ENCODE data around the gene GRK7.

The GRK7 gene, protein sequence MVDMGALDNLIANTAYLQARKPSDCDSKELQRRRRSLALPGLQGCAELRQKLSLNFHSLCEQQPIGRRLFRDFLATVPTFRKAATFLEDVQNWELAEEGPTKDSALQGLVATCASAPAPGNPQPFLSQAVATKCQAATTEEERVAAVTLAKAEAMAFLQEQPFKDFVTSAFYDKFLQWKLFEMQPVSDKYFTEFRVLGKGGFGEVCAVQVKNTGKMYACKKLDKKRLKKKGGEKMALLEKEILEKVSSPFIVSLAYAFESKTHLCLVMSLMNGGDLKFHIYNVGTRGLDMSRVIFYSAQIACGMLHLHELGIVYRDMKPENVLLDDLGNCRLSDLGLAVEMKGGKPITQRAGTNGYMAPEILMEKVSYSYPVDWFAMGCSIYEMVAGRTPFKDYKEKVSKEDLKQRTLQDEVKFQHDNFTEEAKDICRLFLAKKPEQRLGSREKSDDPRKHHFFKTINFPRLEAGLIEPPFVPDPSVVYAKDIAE (N-terminal part only)

DNA sequence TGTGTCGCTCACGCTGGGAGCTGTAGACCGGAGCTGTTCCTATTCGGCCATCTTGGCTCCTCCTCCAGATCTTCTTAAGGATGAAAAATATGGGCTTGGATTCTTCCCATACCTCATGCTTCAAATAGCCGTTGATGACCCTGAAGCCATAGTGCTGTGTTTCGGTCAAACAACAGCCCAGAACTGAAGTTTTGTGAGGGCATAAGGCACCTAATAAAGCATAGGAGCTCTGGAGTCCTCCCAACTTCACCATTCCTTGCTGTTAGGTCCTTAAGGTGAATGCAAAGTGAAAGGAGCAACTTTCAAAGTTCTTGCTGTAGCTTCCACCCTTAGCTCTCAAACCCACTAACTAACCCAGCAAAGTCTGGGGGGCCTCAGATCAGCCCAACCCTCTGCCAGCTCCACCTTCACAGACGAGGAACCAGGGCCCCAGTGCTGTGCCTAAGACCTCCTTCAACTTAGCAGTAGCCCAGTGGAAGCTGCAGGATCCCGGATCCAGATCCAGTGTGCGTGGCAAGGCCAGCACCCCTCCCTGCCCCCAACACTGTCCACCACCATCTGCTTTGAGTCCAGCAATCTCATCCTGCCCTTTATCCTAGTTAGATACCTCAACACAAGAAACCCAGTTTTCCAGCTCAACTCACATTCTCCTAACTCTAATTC is at the start of gene GRK7:
TSS of gene GRK7 (plus strand) at position 321 of the 663 bp plus-strand sequence. CDS start 14,877 bp downstream, outside the sequence.
- Histone ChIP-seq H3K4me3 (ENCODE audit: low read depth, low read length) (no peak within 1 kb of the TSS), H3K4me1 (ENCODE audit: control insufficient read depth, insufficient read depth, low read length, unreplicated experiment) (no peaks in the 10 kb centered on the region), H3K79me2 (ENCODE audit: control insufficient read depth, insufficient read depth, low read length, unreplicated experiment) (no peaks in the 10 kb centered on the region), H2AFZ (ENCODE audit: low read length, unreplicated experiment) (no peak within 1 kb of the TSS), H3K36me3 (ENCODE audit: insufficient read depth, low read length) (no peaks in the 10 kb centered on the region), H3K27ac (ENCODE audit: low read depth, low read length) (no peak within 1 kb of the TSS), H3K27me3 (ENCODE audit: insufficient read depth, low read length) (no peaks in the 10 kb centered on the region)

DNA sequence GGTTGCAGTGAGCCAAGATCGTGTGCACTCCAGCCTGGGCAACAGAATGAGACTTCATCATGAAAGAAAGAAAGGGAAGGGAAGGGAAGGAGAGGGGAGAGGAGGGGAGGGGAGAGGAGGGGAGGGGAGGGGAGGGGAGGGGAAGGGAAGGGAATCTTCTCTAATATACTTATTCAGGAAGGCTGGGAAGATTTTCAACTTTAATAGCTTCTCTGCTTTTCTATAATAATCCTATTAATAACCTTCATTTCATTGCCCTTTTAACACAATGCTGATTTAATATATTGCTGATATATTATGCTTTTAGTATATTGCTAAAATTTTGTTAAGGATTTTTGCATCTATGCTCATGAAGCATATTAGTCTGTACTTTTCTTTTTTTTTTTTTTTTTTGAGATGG is 48.5 kb upstream of the GRK7 start:
- H3K36me3 ChIP-seq (ENCODE audit: insufficient read depth, low read length): no peaks in the 10 kb centered on the region; the same call in 1 of the 2 replicates
- no peak overlapping the region for H3K27ac ChIP-seq (ENCODE audit: low read depth, low read length)
- peaks cover 18% of the 10 kb centered on the region for H3K4me1 ChIP-seq (ENCODE audit: control insufficient read depth, insufficient read depth, low read length, unreplicated experiment)
- H3K79me2 ChIP-seq (ENCODE audit: control insufficient read depth, insufficient read depth, low read length, unreplicated experiment): no peaks in the 10 kb centered on the region
- no peaks in the 10 kb centered on the region for H3K27me3 ChIP-seq (ENCODE audit: insufficient read depth, low read length)
- H2AFZ ChIP-seq (ENCODE audit: low read length, unreplicated experiment): no peak overlapping the region
- no peak overlapping the region for H3K4me3 ChIP-seq (ENCODE audit: low read depth, low read length)

DNA sequence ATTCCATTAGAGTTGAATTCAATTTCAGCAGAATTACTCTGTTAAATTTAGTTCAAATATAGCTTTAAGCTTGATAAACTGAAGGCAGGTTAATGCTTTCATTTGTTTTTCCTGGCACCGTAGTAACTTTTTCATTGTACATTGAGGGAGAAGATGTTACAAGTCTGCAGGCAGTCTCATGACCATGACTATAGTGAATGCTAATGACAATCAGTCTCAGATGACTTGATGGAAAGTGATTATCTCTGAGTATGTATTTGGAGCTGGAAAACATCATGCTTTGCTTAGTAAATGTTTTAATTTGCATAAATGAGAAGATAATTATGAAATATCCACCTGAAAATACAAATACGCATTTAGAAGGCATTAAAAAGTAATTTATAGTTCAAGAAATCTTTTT is 41.1 kb upstream of the GRK7 start:
- no peaks in the 10 kb centered on the region for H3K4me1 ChIP-seq (ENCODE audit: control insufficient read depth, insufficient read depth, low read length, unreplicated experiment)
- no peak overlapping the region for H2AFZ ChIP-seq (ENCODE audit: low read length, unreplicated experiment)
- no peaks in the 10 kb centered on the region for H3K27me3 ChIP-seq (ENCODE audit: insufficient read depth, low read length)
- H3K27ac ChIP-seq (ENCODE audit: low read depth, low read length): no peak overlapping the region
- H3K36me3 ChIP-seq (ENCODE audit: insufficient read depth, low read length): no peaks in the 10 kb centered on the region
- H3K4me3 ChIP-seq (ENCODE audit: low read depth, low read length): no peak overlapping the region
- no peaks in the 10 kb centered on the region for H3K79me2 ChIP-seq (ENCODE audit: control insufficient read depth, insufficient read depth, low read length, unreplicated experiment)

DNA sequence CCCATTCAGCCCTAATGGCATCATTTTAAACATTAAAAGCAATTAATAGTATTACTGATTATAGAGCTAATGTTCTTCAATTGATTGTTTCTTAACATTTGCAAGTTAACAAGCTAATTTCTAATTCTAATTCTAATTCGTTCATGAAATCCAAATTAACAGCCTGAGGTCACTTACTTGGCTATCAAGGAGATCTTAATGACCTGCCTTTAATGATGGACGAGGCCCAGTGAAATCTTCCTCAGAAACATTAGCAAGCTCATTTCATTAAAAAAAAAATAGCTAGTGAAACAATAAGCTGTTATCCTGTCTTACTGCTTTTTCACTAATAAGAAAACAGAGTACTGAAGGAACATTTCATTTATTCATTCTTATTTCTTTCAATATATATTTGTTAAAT is 40.6 kb upstream of the GRK7 start:
- Histone ChIP-seq H3K27ac (ENCODE audit: low read depth, low read length) (no peak overlapping the region), H3K79me2 (ENCODE audit: control insufficient read depth, insufficient read depth, low read length, unreplicated experiment) (no peaks in the 10 kb centered on the region), H2AFZ (ENCODE audit: low read length, unreplicated experiment) (no peak overlapping the region), H3K4me3 (ENCODE audit: low read depth, low read length) (no peak overlapping the region), H3K27me3 (ENCODE audit: insufficient read depth, low read length) (no peaks in the 10 kb centered on the region), H3K4me1 (ENCODE audit: control insufficient read depth, insufficient read depth, low read length, unreplicated experiment) (no peaks in the 10 kb centered on the region), H3K36me3 (ENCODE audit: insufficient read depth, low read length) (no peaks in the 10 kb centered on the region)

DNA sequence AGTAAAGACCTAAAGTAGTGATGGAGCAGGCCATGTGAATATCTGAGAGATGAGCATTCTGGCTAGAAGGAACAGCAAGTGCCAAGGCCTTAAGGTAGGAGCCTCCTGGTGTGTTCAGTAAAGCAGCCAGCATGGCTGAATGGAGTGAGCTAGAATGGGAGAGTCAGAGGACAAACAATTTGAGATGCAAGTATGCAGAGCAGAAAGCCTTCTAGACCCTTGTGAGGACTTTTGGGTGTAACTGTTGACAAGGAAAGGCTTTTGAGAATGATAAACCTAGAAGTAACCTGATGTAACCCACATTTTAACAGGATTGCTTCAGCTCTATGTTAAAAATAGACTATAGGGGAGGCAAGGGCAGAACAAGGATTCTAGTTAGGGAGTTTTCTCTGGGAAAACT is 40.0 kb upstream of the GRK7 start:
- H2AFZ ChIP-seq (ENCODE audit: low read length, unreplicated experiment): no peak overlapping the region
- no peak overlapping the region for H3K27ac ChIP-seq (ENCODE audit: low read depth, low read length)
- no peak overlapping the region for H3K4me3 ChIP-seq (ENCODE audit: low read depth, low read length)
- no peaks in the 10 kb centered on the region for H3K4me1 ChIP-seq (ENCODE audit: control insufficient read depth, insufficient read depth, low read length, unreplicated experiment)
- H3K79me2 ChIP-seq (ENCODE audit: control insufficient read depth, insufficient read depth, low read length, unreplicated experiment): no peaks in the 10 kb centered on the region
- no peaks in the 10 kb centered on the region for H3K36me3 ChIP-seq (ENCODE audit: insufficient read depth, low read length)
- H3K27me3 ChIP-seq (ENCODE audit: insufficient read depth, low read length): no peaks in the 10 kb centered on the region

DNA sequence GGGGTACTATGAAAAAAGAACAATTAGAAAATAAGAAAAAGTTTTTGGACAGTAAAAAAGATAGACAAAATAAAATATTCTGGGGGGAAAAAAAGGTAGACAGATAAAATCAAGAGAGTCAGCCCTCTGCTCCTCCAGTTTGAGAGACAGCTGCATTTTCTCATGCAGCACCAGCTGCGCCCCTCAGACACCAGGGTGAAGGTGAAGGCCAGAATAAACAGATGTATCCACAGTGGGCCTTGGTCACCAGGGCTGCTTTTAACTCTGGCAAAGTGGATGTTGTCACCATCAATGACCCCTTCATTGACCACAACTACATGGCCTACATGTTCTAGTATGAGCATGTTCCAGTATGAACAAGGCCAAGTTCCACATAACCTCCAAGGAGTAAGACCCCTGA is 39.0 kb upstream of the GRK7 start:
- no peaks in the 10 kb centered on the region for H3K27me3 ChIP-seq (ENCODE audit: insufficient read depth, low read length)
- H3K4me3 ChIP-seq (ENCODE audit: low read depth, low read length): no peak overlapping the region
- no peak overlapping the region for H3K27ac ChIP-seq (ENCODE audit: low read depth, low read length)
- H3K36me3 ChIP-seq (ENCODE audit: insufficient read depth, low read length): no peaks in the 10 kb centered on the region
- H3K4me1 ChIP-seq (ENCODE audit: control insufficient read depth, insufficient read depth, low read length, unreplicated experiment): no peaks in the 10 kb centered on the region
- H3K79me2 ChIP-seq (ENCODE audit: control insufficient read depth, insufficient read depth, low read length, unreplicated experiment): no peaks in the 10 kb centered on the region
- H2AFZ ChIP-seq (ENCODE audit: low read length, unreplicated experiment): no peak overlapping the region

DNA sequence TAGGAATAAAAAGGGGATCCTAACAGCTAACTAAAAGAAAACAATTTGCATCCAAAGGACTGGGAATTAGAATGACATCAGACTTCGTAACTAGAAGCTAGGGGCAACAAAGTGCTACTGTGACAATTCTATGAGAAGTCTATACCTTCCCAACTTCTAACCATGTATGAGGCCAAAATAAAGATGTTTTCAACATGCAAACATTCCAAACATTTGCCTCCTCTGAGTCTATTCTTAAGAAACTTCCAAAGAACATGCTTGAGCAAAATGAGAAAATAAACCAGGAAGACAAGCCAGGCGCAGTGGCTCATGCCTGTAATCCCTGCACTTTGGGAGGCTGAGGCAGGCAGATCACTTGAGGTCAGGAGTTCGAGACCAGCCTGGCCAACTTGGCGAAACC is 38.2 kb upstream of the GRK7 start:
- Histone ChIP-seq H2AFZ (ENCODE audit: low read length, unreplicated experiment) (no peak overlapping the region), H3K4me3 (ENCODE audit: low read depth, low read length) (no peak overlapping the region)

DNA sequence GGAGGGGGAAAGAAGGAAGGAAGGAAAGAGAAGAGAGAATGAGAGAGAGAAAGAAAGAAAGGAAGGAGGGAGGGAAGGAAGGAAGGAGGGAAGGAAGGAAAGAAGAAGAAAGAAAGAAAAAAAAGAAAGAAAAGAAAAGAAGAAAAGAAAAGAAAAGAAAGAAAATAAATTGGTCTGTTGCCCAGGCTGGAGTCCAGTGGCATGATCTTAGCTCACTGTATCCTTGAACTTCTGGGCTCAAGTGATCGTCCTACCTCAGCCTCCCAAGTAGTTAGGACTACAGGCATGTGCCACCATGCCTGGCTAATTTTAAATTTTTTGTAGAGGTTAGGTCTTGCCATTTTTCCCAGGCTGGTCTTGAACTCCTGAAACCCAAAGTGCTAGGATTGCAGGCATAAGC is 36.7 kb upstream of the GRK7 start:
- Histone ChIP-seq H3K27ac (ENCODE audit: low read depth, low read length) (no peak overlapping the region), H3K4me3 (ENCODE audit: low read depth, low read length) (no peak overlapping the region), H3K4me1 (ENCODE audit: control insufficient read depth, insufficient read depth, low read length, unreplicated experiment) (no peaks in the 10 kb centered on the region), H2AFZ (ENCODE audit: low read length, unreplicated experiment) (no peak overlapping the region), H3K79me2 (ENCODE audit: control insufficient read depth, insufficient read depth, low read length, unreplicated experiment) (no peaks in the 10 kb centered on the region), H3K27me3 (ENCODE audit: insufficient read depth, low read length) (no peaks in the 10 kb centered on the region), H3K36me3 (ENCODE audit: insufficient read depth, low read length) (no peaks in the 10 kb centered on the region)

More for the DNA sequence above, 38.2 kb upstream of the GRK7 start:
- no peaks in the 10 kb centered on the region for H3K4me1 ChIP-seq (ENCODE audit: control insufficient read depth, insufficient read depth, low read length, unreplicated experiment)
- H3K27me3 ChIP-seq (ENCODE audit: insufficient read depth, low read length): no peaks in the 10 kb centered on the region
- no peaks in the 10 kb centered on the region for H3K36me3 ChIP-seq (ENCODE audit: insufficient read depth, low read length)
- H3K79me2 ChIP-seq (ENCODE audit: control insufficient read depth, insufficient read depth, low read length, unreplicated experiment): no peaks in the 10 kb centered on the region
- H3K27ac ChIP-seq (ENCODE audit: low read depth, low read length): no peak overlapping the region

DNA sequence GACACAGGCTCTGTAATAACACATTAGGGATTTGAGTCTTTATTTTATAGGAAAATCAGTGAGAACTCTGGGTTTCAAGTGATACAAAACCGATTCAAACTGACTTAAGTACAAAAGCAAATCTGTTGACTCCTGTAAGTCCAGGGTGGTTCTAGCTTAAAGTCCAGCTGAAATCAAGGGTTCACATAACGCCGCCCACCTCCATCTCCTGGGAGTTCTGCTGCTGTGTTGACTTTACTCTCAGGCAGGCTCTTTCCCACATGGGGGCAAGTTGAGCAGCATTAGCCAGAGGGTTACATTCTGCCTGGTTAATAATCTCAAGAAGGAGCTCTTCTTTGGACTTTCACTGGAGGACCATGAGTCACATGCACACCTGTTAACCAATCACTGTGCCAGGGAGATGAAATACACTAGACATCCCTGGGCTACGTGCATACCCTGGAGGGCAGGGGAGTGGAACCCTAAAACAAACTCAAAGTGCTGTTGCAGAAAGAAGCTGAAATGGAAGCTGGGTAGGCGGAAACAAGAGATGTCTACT is 34.8 kb upstream of the GRK7 start:
- no peaks in the 10 kb centered on the region for H3K27me3 ChIP-seq (ENCODE audit: insufficient read depth, low read length)
- H2AFZ ChIP-seq (ENCODE audit: low read length, unreplicated experiment): no peak overlapping the region
- no peaks in the 10 kb centered on the region for H3K79me2 ChIP-seq (ENCODE audit: control insufficient read depth, insufficient read depth, low read length, unreplicated experiment)
- no peak overlapping the region for H3K27ac ChIP-seq (ENCODE audit: low read depth, low read length)
- H3K36me3 ChIP-seq (ENCODE audit: insufficient read depth, low read length): no peaks in the 10 kb centered on the region
- no peak overlapping the region for H3K4me3 ChIP-seq (ENCODE audit: low read depth, low read length)
- H3K4me1 ChIP-seq (ENCODE audit: control insufficient read depth, insufficient read depth, low read length, unreplicated experiment): no peaks in the 10 kb centered on the region

DNA sequence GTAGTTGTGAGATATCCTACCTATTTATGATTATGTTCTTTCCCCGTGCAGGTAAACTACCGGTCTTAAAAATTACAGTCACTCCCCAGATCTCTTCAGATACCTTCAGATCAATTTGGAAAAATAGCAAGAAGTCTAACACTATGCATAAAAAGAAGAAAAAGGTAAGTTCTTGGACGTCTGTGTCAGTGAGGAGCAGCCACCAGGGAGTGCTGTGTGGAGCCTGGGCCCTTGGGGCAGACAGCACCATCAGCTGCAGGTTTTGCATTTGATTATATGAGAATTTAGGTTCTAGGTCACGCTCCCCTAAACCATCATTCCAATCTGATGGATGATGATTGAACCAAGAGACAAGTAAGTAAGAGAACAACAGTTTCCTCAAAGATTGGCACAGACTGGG is 34.0 kb upstream of the GRK7 start:
- no peaks in the 10 kb centered on the region for H3K27me3 ChIP-seq (ENCODE audit: insufficient read depth, low read length)
- no peaks in the 10 kb centered on the region for H3K4me1 ChIP-seq (ENCODE audit: control insufficient read depth, insufficient read depth, low read length, unreplicated experiment)
- H2AFZ ChIP-seq (ENCODE audit: low read length, unreplicated experiment): no peak overlapping the region
- H3K36me3 ChIP-seq (ENCODE audit: insufficient read depth, low read length): no peaks in the 10 kb centered on the region
- no peak overlapping the region for H3K4me3 ChIP-seq (ENCODE audit: low read depth, low read length)
- no peak overlapping the region for H3K27ac ChIP-seq (ENCODE audit: low read depth, low read length)
- H3K79me2 ChIP-seq (ENCODE audit: control insufficient read depth, insufficient read depth, low read length, unreplicated experiment): no peaks in the 10 kb centered on the region

All from ACC112 (cell line).